Hepatocyte (in vitro differentiated cells): ENCODE measurements around the gene TMEM272. TPM values are rescaled to one million over a fixed set of nuclear protein-coding genes. Genes with fewer than 3 reads are reported as not detected.

ENCODE experiments used
- DNase-seq: peaks from one replicate; pipeline ENCODE4 v3.0.0-alpha.2; 2016; ENCODE audit warnings: low spot score
- H2AFZ ChIP-seq: fragments of 200-600 bp; sonication (generic); 2 replicates; pipeline ENCODE4 v1.6.0; 2016; ENCODE audit warnings: antibody characterized with exemption, mild to moderate bottlenecking
- H3K27ac ChIP-seq: fragments of 200-600 bp; sonication (generic); 2 replicates; pipeline ENCODE4 v1.5.1; 2016; ENCODE audit warnings: mild to moderate bottlenecking
- H3K27me3 ChIP-seq: fragments of 200-600 bp; sonication (generic); 2 replicates; pipeline ENCODE4 v1.6.1; 2016
- H3K36me3 ChIP-seq: fragments of 200-600 bp; sonication (generic); replicated peaks from 2 replicates; pipeline ENCODE4 v1.5.1; 2016; ENCODE audit warnings: low read depth; ENCODE audit not compliant: insufficient read depth
- H3K4me1 ChIP-seq: fragments of 200-600 bp; sonication (generic); 2 replicates; pipeline ENCODE4 v1.5.1; 2016; ENCODE audit warnings: mild to moderate bottlenecking, moderate library complexity; ENCODE audit not compliant: insufficient read depth
- H3K4me2 ChIP-seq: fragments of 200-600 bp; sonication (generic); 2 replicates; pipeline ENCODE4 v1.6.0; 2016
- H3K4me3 ChIP-seq: fragments of 200-600 bp; sonication (generic); 2 replicates; pipeline ENCODE4 v1.5.1; 2016; ENCODE audit warnings: mild to moderate bottlenecking
- H3K79me2 ChIP-seq: fragments of 200-600 bp; sonication (generic); 2 replicates; pipeline ENCODE4 v1.6.0; 2017; ENCODE audit warnings: mild to moderate bottlenecking
- H3K9me2 ChIP-seq: fragments of 200-600 bp; sonication (generic); replicated peaks from 2 replicates; pipeline ENCODE4 v1.6.0; 2017; ENCODE audit warnings: mild to moderate bottlenecking; ENCODE audit not compliant: insufficient read depth
- H3K9me3 ChIP-seq: fragments of 200-600 bp; sonication (generic); 2 replicates; pipeline ENCODE4 v1.5.1; 2016; ENCODE audit warnings: low read depth, mild to moderate bottlenecking
- H4K20me1 ChIP-seq: fragments of 200-600 bp; sonication (generic); 2 replicates; pipeline ENCODE4 v1.6.0; 2016; ENCODE audit warnings: mild to moderate bottlenecking; ENCODE audit not compliant: insufficient read depth, poor library complexity, severe bottlenecking
- CTCF ChIP-seq: fragments of 200-600 bp; sonication (generic); IDR thresholded peaks from 2 replicates; pipeline ENCODE4 v1.5.1; 2016; ENCODE audit warnings: antibody characterized with exemption, mild to moderate bottlenecking; ENCODE audit not compliant: poor library complexity
- EZH2 ChIP-seq: fragments of 200-600 bp; sonication (generic); IDR thresholded peaks from 2 replicates; pipeline ENCODE4 v1.6.1; 2016; ENCODE audit warnings: antibody characterized with exemption, mild to moderate bottlenecking, borderline replicate concordance
- EZH2phosphoT487 ChIP-seq: fragments of 200-600 bp; sonication (generic); IDR thresholded peaks from one replicate; pipeline ENCODE4 v1.6.1; 2018; ENCODE audit warnings: antibody characterized with exemption, mild to moderate bottlenecking, low read depth, moderate library complexity; ENCODE audit not compliant: unreplicated experiment, severe bottlenecking
- WGBS: methylation state at CpG from one replicate; pipeline ENCODE4 v1.1.6; 2016; ENCODE audit warnings: low lambda C conversion rate; ENCODE audit errors: missing lambda C conversion rate; 5-methylcytosine and 5-hydroxymethylcytosine counted together
- polyA plus RNA-seq: library from polyadenylated mRNA; unstranded; fragments of >200 nt; fragmentation: Nextera tagmentation; extraction: Ambion mirVana; gene quantifications from 2 replicates; pipeline ENCODE4 v1.2.1, GENCODE V29; 2016
- total RNA-seq: library from RNA; depleted of rRNA; stranded (reverse); fragments of >200 nt; gene quantifications from 2 replicates; pipeline ENCODE4 v1.2.3, GENCODE V29; 2014

TMEM272 gene
- total and polyA plus RNA-seq, 2 experiments from 2014 or later: 0.20 to 0.23 TPM

- Histone ChIP-seq H3K79me2 (no peaks in the 10 kb centered on the region), H3K36me3 (no peaks in the 10 kb centered on the region), H3K4me2 (no peak overlapping the region), H3K9me2 (no peaks in the 10 kb centered on the region), H3K4me1 (peaks cover 4% of the 10 kb centered on the region), H3K4me3 (no peak overlapping the region), H3K27me3 (no peaks in the 10 kb centered on the region), H3K9me3 (no peaks in the 10 kb centered on the region), H2AFZ (no peak overlapping the region), H3K27ac (no peak overlapping the region), H4K20me1 (no peaks in the 10 kb centered on the region)
- TF ChIP-seq EZH2phosphoT487 (no peak), EZH2 (no peak), CTCF (no peak)
- DNase-seq: no peak
- WGBS: 95% methylated on average over 3 of the region's 3 CpGs
These were observed 8.0 kb downstream of the TMEM272 start for GRCh38 chr13:51837016-51837415.

- no peak overlapping the region for H3K4me3 ChIP-seq
- no peak for TF ChIP-seq EZH2
- TF ChIP-seq CTCF: no peak
- TF ChIP-seq EZH2phosphoT487: no peak
- 81% methylated on average over 7 of the region's 7 CpGs for WGBS
- no peaks in the 10 kb centered on the region for H3K9me3 ChIP-seq
- peaks cover 2% of the 10 kb centered on the region for H3K4me1 ChIP-seq
- H3K79me2 ChIP-seq: no peaks in the 10 kb centered on the region
- H4K20me1 ChIP-seq: no peaks in the 10 kb centered on the region
- no peak overlapping the region for H2AFZ ChIP-seq
- H3K27ac ChIP-seq: no peak overlapping the region
- no peaks in the 10 kb centered on the region for H3K9me2 ChIP-seq
- no peak overlapping the region for H3K4me2 ChIP-seq
- DNase-seq: no peak
- H3K36me3 ChIP-seq: no peaks in the 10 kb centered on the region
- H3K27me3 ChIP-seq: no peaks in the 10 kb centered on the region
These were observed 10.3 kb downstream of the TMEM272 start for GRCh38 chr13:51834581-51835171.

- H3K4me3 ChIP-seq: no peak overlapping the region
- no peak overlapping the region for H3K4me2 ChIP-seq
- H3K4me1 ChIP-seq: no peaks in the 10 kb centered on the region
- H3K9me3 ChIP-seq: no peaks in the 10 kb centered on the region
- H3K27ac ChIP-seq: no peak overlapping the region
- 93% methylated on average over 10 of the region's 10 CpGs for WGBS
- no peak overlapping the region for H2AFZ ChIP-seq
- TF ChIP-seq EZH2phosphoT487 (no peak), CTCF (no peak), EZH2 (no peak)
- no peaks in the 10 kb centered on the region for H3K36me3 ChIP-seq
- H3K79me2 ChIP-seq: no peaks in the 10 kb centered on the region
- no peaks in the 10 kb centered on the region for H3K9me2 ChIP-seq
- no peak for DNase-seq
- H3K27me3 ChIP-seq: no peaks in the 10 kb centered on the region
- H4K20me1 ChIP-seq: no peaks in the 10 kb centered on the region
These were observed 11.0 kb downstream of the TMEM272 start for GRCh38 chr13:51833980-51834379.
